Measurements from ENCODE around the gene LMAN1L. TPM values are rescaled to one million over a fixed set of nuclear protein-coding genes. Genes with fewer than 3 reads are reported as not detected.

Gene LMAN1L
- total RNA-seq, 1 experiment from 2014 or later = 0.23 TPM

DNA sequence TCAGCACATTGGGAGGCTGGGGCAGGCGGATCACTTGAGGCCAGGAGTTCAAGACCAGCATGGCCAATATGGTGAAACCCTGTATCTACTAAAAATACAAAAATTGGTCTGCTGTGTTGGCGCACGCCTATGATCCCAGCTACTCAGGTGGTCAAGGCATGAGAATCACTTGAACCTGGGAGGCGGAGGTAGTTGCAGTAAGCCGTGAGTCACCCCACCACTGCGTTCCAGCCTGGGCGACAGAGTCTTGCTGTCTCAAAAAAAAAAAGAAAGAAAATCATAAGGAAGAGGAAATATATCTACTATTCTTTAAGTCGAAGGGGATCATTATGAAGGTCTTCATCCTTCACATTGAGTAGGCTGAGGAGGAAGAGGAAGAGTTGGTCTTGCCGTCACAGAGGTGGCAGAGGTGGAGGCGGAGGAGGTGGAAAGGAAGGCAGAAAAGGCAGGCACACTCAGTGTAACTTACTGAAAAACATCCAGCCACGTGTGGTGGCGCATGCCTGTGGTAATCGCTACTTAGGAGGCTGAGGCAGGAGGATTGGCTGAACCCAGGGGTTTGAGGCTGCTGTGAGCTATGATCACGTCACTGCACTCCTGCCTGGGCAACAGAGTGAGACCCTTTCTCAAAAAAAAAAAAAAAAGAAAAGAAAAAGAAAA is 16.5 kb upstream of the LMAN1L start:
- POLR2A ChIA-PET = interaction anchor here (0.6 to 2.4 kb wide), 4 partner anchors 9 to 152 kb away, joined by 3 to 10 read pairs (median 4); no protein-coding TSS in a partner anchor
- peak overlapping the region; percentile 7 for H3K27ac Mint-ChIP-seq (ENCODE audit: low read depth, unreplicated experiment)
- no peak overlapping the region for H3K4me3 Mint-ChIP-seq (ENCODE audit: unreplicated experiment)
- H3K36me3 Mint-ChIP-seq (ENCODE audit: insufficient read depth, unreplicated experiment) = peaks cover 21% of the 10 kb centered on the region
- H3K27me3 Mint-ChIP-seq (ENCODE audit: insufficient read depth, unreplicated experiment) = no peaks in the 10 kb centered on the region
- BruUV-seq (replicated peaks) = no TSS peak
- TF ChIP-seq CTCF (IDR thresholded peaks at IDR 0.05; ENCODE audit: unreplicated experiment) = no peak
- intact Hi-C loops (cut with micrococcal nuclease) = no loop called here
- no peaks in the 10 kb centered on the region for H3K9me3 Mint-ChIP-seq (ENCODE audit: unreplicated experiment)
- CTCF ChIA-PET = interaction anchor here (0.5 to 2.2 kb wide), 7 partner anchors 8 to 538 kb away, joined by 3 to 10 read pairs (median 7); no protein-coding TSS in a partner anchor
- H3K4me1 Mint-ChIP-seq (ENCODE audit: insufficient read depth, unreplicated experiment) = peaks cover 30% of the 10 kb centered on the region
- peak; percentile 56 for DNase-seq (ENCODE audit: unreplicated experiment)

- POLR2A ChIA-PET = interaction anchor here (0.7 to 2.4 kb wide), 6 partner anchors 15 to 108 kb away, joined by 3 to 33 read pairs (median 8); partner anchors contain the start of genes CSK and FAM219B
- Mint-ChIP-seq H3K27ac (ENCODE audit: low read depth, unreplicated experiment) (no peak overlapping the region), H3K27me3 (ENCODE audit: insufficient read depth, unreplicated experiment) (no peaks in the 10 kb centered on the region), H3K4me1 (ENCODE audit: insufficient read depth, unreplicated experiment) (peaks cover 18% of the 10 kb centered on the region), H3K4me3 (ENCODE audit: unreplicated experiment) (no peak overlapping the region), H3K9me3 (ENCODE audit: unreplicated experiment) (no peaks in the 10 kb centered on the region), H3K36me3 (ENCODE audit: insufficient read depth, unreplicated experiment) (peaks cover 36% of the 10 kb centered on the region)
- BruUV-seq (replicated peaks) = no TSS peak
- CTCF ChIA-PET = interaction anchor here (0.6 to 2.7 kb wide), 15 partner anchors 7 to 173 kb away, joined by 3 to 57 read pairs (median 6); partner anchors contain the start of gene CSK
- no peak for TF ChIP-seq CTCF (IDR thresholded peaks at IDR 0.05; ENCODE audit: unreplicated experiment)
- no peak for DNase-seq (ENCODE audit: unreplicated experiment)
- intact Hi-C loops (cut with micrococcal nuclease) = no loop called here
These were observed 14.0 kb upstream of the LMAN1L start for GRCh38 chr15:74798388-74799254.

- Mint-ChIP-seq H3K4me3 (ENCODE audit: unreplicated experiment) (no peak overlapping the region), H3K27me3 (ENCODE audit: insufficient read depth, unreplicated experiment) (no peaks in the 10 kb centered on the region), H3K27ac (ENCODE audit: low read depth, unreplicated experiment) (peak overlapping the region; percentile 83), H3K4me1 (ENCODE audit: insufficient read depth, unreplicated experiment) (peaks cover 18% of the 10 kb centered on the region), H3K36me3 (ENCODE audit: insufficient read depth, unreplicated experiment) (peaks cover 43% of the 10 kb centered on the region), H3K9me3 (ENCODE audit: unreplicated experiment) (no peaks in the 10 kb centered on the region)
- intact Hi-C loops (cut with micrococcal nuclease) = no loop called here
- TF ChIP-seq CTCF (IDR thresholded peaks at IDR 0.05; ENCODE audit: unreplicated experiment) = no peak
- ChIA-PET POLR2A (interaction anchor here (0.6 to 2.3 kb wide), 15 partner anchors 8 to 338 kb away, joined by 3 to 33 read pairs (median 3); partner anchors contain the start of genes COX5A, CSK, FAM219B and UBL7), CTCF (interaction anchor here (0.5 to 2.7 kb wide), 34 partner anchors 8 to 209 kb away, joined by 3 to 57 read pairs (median 4); partner anchors contain the start of genes CSK and ULK3)
- BruUV-seq (replicated peaks) = no TSS peak
- no peak for DNase-seq (ENCODE audit: unreplicated experiment)
These were observed 13.3 kb upstream of the LMAN1L start for GRCh38 chr15:74799255-74799855.

Measured in MCF 10A (cell line).